ENCODE measurements around the gene KCNJ4.

The KCNJ4 gene

GRCh38 chr22:38467904-38468442, 13.0 kb upstream of the KCNJ4 start, which contains the start of gene KDELR3:
Gene KDELR3 (plus strand): TSS chr22:38468096. CDS start chr22:38468234, 138 bp downstream.
- Mint-ChIP-seq H3K9me3 (no peaks in the 10 kb centered on the region), H3K4me3 (peak within 1 kb of the TSS; percentile 68), H3K36me3 (ENCODE audit: insufficient read depth) (no peaks in the 10 kb centered on the region), H3K27ac (ENCODE audit: low read depth) (no peak within 1 kb of the TSS), H3K27me3 (peaks cover 54% of the 10 kb centered on the region), H3K4me1 (peaks cover 8% of the 10 kb centered on the region)
- DNase-seq (ENCODE audit: low spot score in 2 of 2) (no peak), ATAC-seq (replicated peaks; ENCODE audit: extremely low read depth, poor library complexity, severe bottlenecking) (peak; percentile 54)

- no peaks in the 10 kb centered on the region for H3K9me3 Mint-ChIP-seq
- peaks cover 59% of the 10 kb centered on the region for H3K27me3 Mint-ChIP-seq
- no peak overlapping the region for H3K27ac Mint-ChIP-seq (ENCODE audit: low read depth)
These were observed 12.5 kb upstream of the KCNJ4 start for GRCh38 chr22:38467438-38467903.

GRCh38 chr22:38465673-38466490, 10.9 kb upstream of the KCNJ4 start:
- Mint-ChIP-seq H3K36me3 (ENCODE audit: insufficient read depth) (no peaks in the 10 kb centered on the region), H3K4me3 (peak overlapping the region; percentile 68), H3K27me3 (peaks cover 70% of the 10 kb centered on the region), H3K4me1 (peaks cover 8% of the 10 kb centered on the region), H3K27ac (ENCODE audit: low read depth) (no peak overlapping the region), H3K9me3 (no peaks in the 10 kb centered on the region)
- ATAC-seq (replicated peaks; ENCODE audit: extremely low read depth, poor library complexity, severe bottlenecking) (no peak), DNase-seq (ENCODE audit: low spot score in 2 of 2) (no peak)

More at GRCh38 chr22:38467438-38467903, 12.5 kb upstream of the KCNJ4 start:
- Mint-ChIP-seq H3K36me3 (ENCODE audit: insufficient read depth) (no peaks in the 10 kb centered on the region), H3K4me3 (peak overlapping the region; percentile 68), H3K4me1 (peaks cover 8% of the 10 kb centered on the region)
- no peak for ATAC-seq (replicated peaks; ENCODE audit: extremely low read depth, poor library complexity, severe bottlenecking)
- no peak for DNase-seq (ENCODE audit: low spot score in 2 of 2)

DNA sequence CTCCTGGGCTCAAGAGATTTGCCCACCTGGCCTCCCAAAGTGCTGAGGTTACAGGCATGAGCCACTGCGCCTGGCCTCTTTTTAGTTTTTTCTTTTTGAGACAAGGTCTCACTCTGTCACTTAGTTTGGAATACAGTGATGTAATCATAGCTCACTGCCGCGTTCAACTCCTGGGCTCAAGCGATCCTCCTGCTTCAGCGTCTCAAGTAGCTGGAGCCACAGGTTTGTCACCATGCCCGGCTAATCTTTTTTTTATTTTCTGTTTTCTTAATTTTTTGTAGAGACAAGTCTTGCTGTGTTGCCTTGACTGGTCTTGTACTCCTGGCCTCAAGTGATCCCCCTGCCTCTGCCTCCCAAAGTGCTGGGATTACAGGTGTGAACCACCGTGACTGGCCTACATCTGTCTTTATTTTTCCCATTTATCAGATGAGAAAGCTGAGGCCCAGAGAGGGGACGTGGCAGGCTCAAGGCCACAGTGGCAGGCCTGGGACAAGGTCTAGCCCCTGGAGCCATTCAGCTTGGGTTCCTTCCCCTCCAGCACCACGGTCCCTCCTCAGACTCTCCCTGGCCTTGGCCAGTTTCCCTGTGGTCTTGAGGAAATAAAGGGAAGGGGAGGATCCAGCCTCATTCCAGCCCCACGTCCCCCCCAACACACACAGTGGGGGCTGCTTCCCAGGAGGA, 10.1 kb upstream of the KCNJ4 start:
- no peak overlapping the region for H3K27ac Mint-ChIP-seq (ENCODE audit: low read depth)
- no peaks in the 10 kb centered on the region for H3K9me3 Mint-ChIP-seq
- ATAC-seq (replicated peaks; ENCODE audit: extremely low read depth, poor library complexity, severe bottlenecking) (no peak), DNase-seq (ENCODE audit: low spot score in 2 of 2) (no peak)
- H3K27me3 Mint-ChIP-seq, result peaks cover 78% of the 10 kb centered on the region
- no peak overlapping the region for H3K4me3 Mint-ChIP-seq
- no peaks in the 10 kb centered on the region for H3K36me3 Mint-ChIP-seq (ENCODE audit: insufficient read depth)
- peaks cover 8% of the 10 kb centered on the region for H3K4me1 Mint-ChIP-seq

DNA sequence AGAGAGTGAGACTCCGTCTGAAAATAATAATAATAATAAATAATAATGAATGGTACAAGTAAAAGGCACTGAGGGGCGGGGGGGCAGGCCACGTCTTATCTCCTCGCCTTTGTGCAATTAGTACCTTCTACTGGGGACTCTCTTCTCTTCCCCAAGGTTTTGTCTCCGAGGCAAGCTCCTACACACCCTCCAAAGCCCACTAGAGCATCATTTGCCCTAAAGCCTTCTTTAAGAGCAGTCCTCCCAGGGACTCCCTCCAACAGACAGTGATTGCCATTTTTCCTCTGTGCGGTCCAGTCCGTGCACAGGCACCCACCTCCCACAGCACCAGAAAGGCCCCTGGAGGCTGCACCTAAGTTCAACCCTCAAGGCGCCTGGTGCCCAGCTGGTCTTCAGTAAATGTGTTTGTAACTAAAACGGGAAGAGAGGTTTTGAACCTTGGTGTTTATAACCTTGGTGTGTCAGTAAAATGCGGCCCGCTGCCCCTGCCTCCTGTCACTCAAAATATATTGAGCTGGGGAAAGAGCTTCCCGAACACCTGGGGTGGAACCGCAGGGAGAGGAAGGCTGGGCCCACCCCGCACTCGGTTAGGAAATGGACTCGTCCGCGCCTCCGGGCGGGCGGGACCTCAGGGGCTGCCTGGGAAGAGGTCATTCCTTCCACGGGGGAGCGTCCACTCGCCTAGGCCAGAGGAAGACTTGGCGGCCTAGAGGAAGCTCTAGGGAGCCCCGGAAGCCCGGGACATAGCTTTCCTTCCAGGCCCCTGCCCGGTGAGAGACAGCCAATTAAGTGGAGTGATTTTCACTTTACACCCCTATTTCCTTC, 8.2 kb upstream of the KCNJ4 start:
- DNase-seq (ENCODE audit: low spot score in 2 of 2), result no peak
- Mint-ChIP-seq H3K9me3 (no peaks in the 10 kb centered on the region), H3K4me3 (no peak overlapping the region), H3K27ac (ENCODE audit: low read depth) (no peak overlapping the region), H3K27me3 (peaks cover 88% of the 10 kb centered on the region), H3K36me3 (ENCODE audit: insufficient read depth) (no peaks in the 10 kb centered on the region), H3K4me1 (peaks cover 8% of the 10 kb centered on the region)
- ATAC-seq (replicated peaks; ENCODE audit: extremely low read depth, poor library complexity, severe bottlenecking), result no peak

- Mint-ChIP-seq H3K9me3 (no peaks in the 10 kb centered on the region), H3K36me3 (ENCODE audit: insufficient read depth) (no peaks in the 10 kb centered on the region), H3K27me3 (peaks cover 91% of the 10 kb centered on the region), H3K27ac (ENCODE audit: low read depth) (no peak overlapping the region), H3K4me3 (no peak overlapping the region), H3K4me1 (no peaks in the 10 kb centered on the region)
- DNase-seq (ENCODE audit: low spot score in 2 of 2) (peak in 1 of 2 donors; percentile 15), ATAC-seq (replicated peaks; ENCODE audit: extremely low read depth, poor library complexity, severe bottlenecking) (peak; percentile 43)
These were observed 6.5 kb upstream of the KCNJ4 start for GRCh38 chr22:38461414-38462081.

DNA sequence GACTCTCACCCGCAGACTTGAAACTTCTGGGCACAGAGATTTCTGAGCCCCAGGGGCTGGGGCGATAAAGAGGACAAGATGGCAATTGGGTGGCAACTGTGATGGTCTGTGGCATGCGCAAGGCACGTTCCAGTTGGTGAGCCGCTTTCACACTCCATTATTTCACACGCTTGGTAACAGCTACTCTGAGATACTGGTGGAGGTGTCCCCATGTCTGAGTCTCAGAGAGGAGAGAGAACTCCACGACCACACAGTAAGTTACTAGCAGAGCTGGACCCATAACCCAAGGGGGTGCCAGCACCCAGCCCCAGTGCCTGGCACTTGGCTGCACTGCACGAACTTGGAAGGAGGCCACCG, 6.0 kb upstream of the KCNJ4 start:
- H3K9me3 Mint-ChIP-seq, result no peaks in the 10 kb centered on the region
- H3K4me1 Mint-ChIP-seq, result no peaks in the 10 kb centered on the region

DNA sequence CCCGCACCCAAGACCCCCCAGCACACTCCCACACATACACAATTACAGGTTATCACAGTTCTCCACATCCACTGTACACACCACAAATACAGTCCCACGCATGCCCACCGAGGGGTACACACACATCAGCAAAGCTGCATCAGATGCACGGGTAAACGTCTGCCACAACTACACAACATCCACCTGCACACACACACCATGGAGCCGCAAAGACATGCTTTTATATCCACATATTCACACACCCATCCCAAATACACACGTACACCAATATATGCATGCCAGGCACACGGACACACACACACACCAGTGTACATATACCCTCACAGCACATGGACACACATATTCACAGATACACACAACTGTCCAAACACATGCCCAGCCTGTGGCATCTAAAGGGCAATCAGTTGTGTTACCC, 5.4 kb upstream of the KCNJ4 start:
- DNase-seq (ENCODE audit: low spot score in 2 of 2) (no peak), ATAC-seq (replicated peaks; ENCODE audit: extremely low read depth, poor library complexity, severe bottlenecking) (no peak)
- Mint-ChIP-seq H3K36me3 (ENCODE audit: insufficient read depth) (no peaks in the 10 kb centered on the region), H3K4me3 (no peak overlapping the region), H3K27ac (ENCODE audit: low read depth) (no peak overlapping the region), H3K27me3 (peaks cover 86% of the 10 kb centered on the region), H3K9me3 (no peaks in the 10 kb centered on the region), H3K4me1 (no peaks in the 10 kb centered on the region)

More for the DNA sequence above, 6.0 kb upstream of the KCNJ4 start:
- no peaks in the 10 kb centered on the region for H3K36me3 Mint-ChIP-seq (ENCODE audit: insufficient read depth)
- no peak overlapping the region for H3K4me3 Mint-ChIP-seq
- H3K27ac Mint-ChIP-seq (ENCODE audit: low read depth), result no peak overlapping the region
- peak; percentile 19 for ATAC-seq (replicated peaks; ENCODE audit: extremely low read depth, poor library complexity, severe bottlenecking)
- DNase-seq (ENCODE audit: low spot score in 2 of 2), result no peak
- H3K27me3 Mint-ChIP-seq, result peaks cover 91% of the 10 kb centered on the region

DNA sequence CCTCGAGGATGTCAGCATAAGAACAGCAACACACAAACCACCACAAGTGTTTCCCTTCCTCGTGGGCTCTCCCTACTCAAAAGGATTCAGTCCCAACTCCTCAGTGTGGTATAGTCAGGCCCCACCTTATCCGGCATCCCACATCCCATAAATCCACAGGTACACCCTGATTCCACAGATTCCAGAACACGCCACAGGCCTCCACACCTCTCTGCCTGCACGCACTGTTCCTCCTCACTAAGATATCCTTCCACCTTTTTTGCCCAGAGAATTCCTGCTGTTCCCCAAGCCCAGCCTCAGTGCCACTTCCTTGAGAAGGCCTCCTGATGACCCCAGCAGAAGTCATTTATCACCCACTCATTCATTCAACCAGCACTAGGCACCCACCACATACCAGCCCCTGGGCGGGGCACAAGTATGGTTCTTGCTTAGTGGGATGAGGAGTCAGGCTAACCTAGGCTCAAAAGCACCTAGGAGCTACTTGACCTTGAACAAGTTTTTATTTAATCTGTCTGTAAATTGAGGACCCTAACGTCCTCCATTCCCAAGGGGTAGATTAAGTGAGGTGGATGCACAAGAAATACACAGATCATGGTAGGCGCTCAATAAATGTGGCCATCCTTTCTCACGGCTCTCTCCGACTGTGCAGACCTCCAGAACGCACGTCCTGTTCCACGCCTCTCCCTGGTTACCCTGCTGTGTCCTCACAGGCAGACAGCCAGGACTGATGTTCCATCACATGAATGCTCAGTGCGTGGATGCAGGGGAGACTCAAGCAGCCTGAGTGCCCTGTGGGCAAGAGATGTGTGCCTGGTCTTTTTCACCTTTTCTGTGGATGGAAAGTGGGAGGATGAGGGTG, 2.1 kb upstream of the KCNJ4 start:
- H3K27me3 Mint-ChIP-seq, result peaks cover 82% of the 10 kb centered on the region
- no peak for ATAC-seq (replicated peaks; ENCODE audit: extremely low read depth, poor library complexity, severe bottlenecking)

GRCh38 chr22:38456272-38456835, 1.4 kb upstream of the KCNJ4 start:
- Mint-ChIP-seq H3K4me1 (peaks cover 8% of the 10 kb centered on the region), H3K4me3 (peak overlapping the region; percentile 72), H3K36me3 (ENCODE audit: insufficient read depth) (peaks cover 4% of the 10 kb centered on the region), H3K27ac (ENCODE audit: low read depth) (no peak overlapping the region), H3K27me3 (peaks cover 84% of the 10 kb centered on the region), H3K9me3 (no peaks in the 10 kb centered on the region)
- no peak for DNase-seq (ENCODE audit: low spot score in 2 of 2)
- ATAC-seq (replicated peaks; ENCODE audit: extremely low read depth, poor library complexity, severe bottlenecking), result no peak

More for the DNA sequence above, 2.1 kb upstream of the KCNJ4 start:
- peaks cover 8% of the 10 kb centered on the region for H3K4me1 Mint-ChIP-seq
- H3K36me3 Mint-ChIP-seq (ENCODE audit: insufficient read depth), result peaks cover 4% of the 10 kb centered on the region
- no peak for DNase-seq (ENCODE audit: low spot score in 2 of 2)
- no peak overlapping the region for H3K27ac Mint-ChIP-seq (ENCODE audit: low read depth)
- H3K9me3 Mint-ChIP-seq, result no peaks in the 10 kb centered on the region
- peak overlapping the region; percentile 72 for H3K4me3 Mint-ChIP-seq
